Measurements from ENCODE around the gene MUC4. TPM values are rescaled to one million over a fixed set of nuclear protein-coding genes. Genes with fewer than 3 reads are reported as not detected.

MUC4 gene
- total RNA-seq, 1 experiment from 2014 or later, result not detected

- Histone ChIP-seq H3K36me3 (ENCODE audit: insufficient read depth, low read length, poor library complexity, severe bottlenecking) (no peaks in the 10 kb centered on the region), H3K4me3 (ENCODE audit: low read depth, low read length, poor library complexity, severe bottlenecking) (no peak overlapping the region), H3K27me3 (replicated peaks; ENCODE audit: insufficient read depth, low read depth, low read length, poor library complexity) (no peaks in the 10 kb centered on the region), H3K27ac (ENCODE audit: low read depth, low read length, poor library complexity, severe bottlenecking) (no peak overlapping the region), H3K4me1 (ENCODE audit: insufficient read depth, low read length, poor library complexity, severe bottlenecking) (no peaks in the 10 kb centered on the region), H3K9me3 (ENCODE audit: low read depth, low read length, poor library complexity, severe bottlenecking) (no peaks in the 10 kb centered on the region)
- DNase-seq (ENCODE audit: low spot score), result no peak
- POLR2A ChIA-PET (ENCODE audit: low non-redundant PET), result no interaction called here
- TF ChIP-seq CTCF (conservative IDR thresholded peaks at IDR 0.05; ENCODE audit: low read depth, low read length) (no peak), EZH2 (IDR thresholded peaks at IDR 0.05; ENCODE audit: borderline replicate concordance, low read depth, low read length, poor library complexity, severe bottlenecking) (no peak)
- BruUV-seq (replicated peaks), result no TSS peak
- intact Hi-C loops (cut with micrococcal nuclease; ENCODE audit: unreplicated experiment), result no loop called here
- CTCF ChIA-PET, result no interaction called here
These were observed 106.4 kb downstream of the MUC4 start for GRCh38 chr3:195705081-195705991.

GRCh38 chr3:195704433-195704999 lies 107.2 kb downstream of the MUC4 start:
- DNase-seq (ENCODE audit: low spot score), result no peak
- intact Hi-C loops (cut with micrococcal nuclease; ENCODE audit: unreplicated experiment), result no loop called here
- Histone ChIP-seq H3K27ac (ENCODE audit: low read depth, low read length, poor library complexity, severe bottlenecking) (no peak overlapping the region), H3K36me3 (ENCODE audit: insufficient read depth, low read length, poor library complexity, severe bottlenecking) (no peaks in the 10 kb centered on the region), H3K9me3 (ENCODE audit: low read depth, low read length, poor library complexity, severe bottlenecking) (no peaks in the 10 kb centered on the region), H3K27me3 (replicated peaks; ENCODE audit: insufficient read depth, low read depth, low read length, poor library complexity) (no peaks in the 10 kb centered on the region), H3K4me1 (ENCODE audit: insufficient read depth, low read length, poor library complexity, severe bottlenecking) (no peaks in the 10 kb centered on the region), H3K4me3 (ENCODE audit: low read depth, low read length, poor library complexity, severe bottlenecking) (no peak overlapping the region)
- TF ChIP-seq EZH2 (IDR thresholded peaks at IDR 0.05; ENCODE audit: borderline replicate concordance, low read depth, low read length, poor library complexity, severe bottlenecking), result no peak
- no peak for TF ChIP-seq CTCF (conservative IDR thresholded peaks at IDR 0.05; ENCODE audit: low read depth, low read length)
- ChIA-PET CTCF (no interaction called here), POLR2A (ENCODE audit: low non-redundant PET) (no interaction called here)
- BruUV-seq (replicated peaks), result no TSS peak

GRCh38 chr3:195703776-195704175 lies 108.0 kb downstream of the MUC4 start:
- CTCF ChIA-PET, result no interaction called here
- no peak for TF ChIP-seq EZH2 (IDR thresholded peaks at IDR 0.05; ENCODE audit: borderline replicate concordance, low read depth, low read length, poor library complexity, severe bottlenecking)
- no peak for TF ChIP-seq CTCF (conservative IDR thresholded peaks at IDR 0.05; ENCODE audit: low read depth, low read length)
- no peak for DNase-seq (ENCODE audit: low spot score)
- Histone ChIP-seq H3K27me3 (replicated peaks; ENCODE audit: insufficient read depth, low read depth, low read length, poor library complexity) (no peaks in the 10 kb centered on the region), H3K27ac (ENCODE audit: low read depth, low read length, poor library complexity, severe bottlenecking) (no peak overlapping the region), H3K4me3 (ENCODE audit: low read depth, low read length, poor library complexity, severe bottlenecking) (no peak overlapping the region), H3K36me3 (ENCODE audit: insufficient read depth, low read length, poor library complexity, severe bottlenecking) (no peaks in the 10 kb centered on the region), H3K9me3 (ENCODE audit: low read depth, low read length, poor library complexity, severe bottlenecking) (no peaks in the 10 kb centered on the region), H3K4me1 (ENCODE audit: insufficient read depth, low read length, poor library complexity, severe bottlenecking) (no peaks in the 10 kb centered on the region)
- no TSS peak for BruUV-seq (replicated peaks)
- POLR2A ChIA-PET (ENCODE audit: low non-redundant PET), result no interaction called here
- intact Hi-C loops (cut with micrococcal nuclease; ENCODE audit: unreplicated experiment), result no loop called here

All from A673 (cell line).